IMR-90 (cell line): ENCODE results near the gene MRPL43. TPM values are rescaled to one million over a fixed set of nuclear protein-coding genes. Genes with fewer than 3 reads are reported as not detected.

Experiments
- ATAC-seq: fragments of 200-7000 bp; cut with Tn5 transposase; 2 replicates; pipeline ENCODE4 v1.9.1; 2020; ENCODE audit warnings: low read depth, mild to moderate bottlenecking, moderate library complexity
- BruUV-seq: library from RNA; stranded (reverse); fragments of 400-500 nt; replicated peaks from 2 replicates; lab custom pipeline; 2021; lab: Mats Ljungman, UMichigan
- CTCF ChIA-PET: fragments of 300-600 bp; formaldehyde crosslinking; extraction: SDS; loops from one replicate; lab custom pipeline; 2021; ENCODE audit warnings: antibody characterized with exemption; lab: Yijun Ruan, JAX
- POLR2A ChIA-PET: fragments of 300-600 bp; sonication (Branson Sonifier 250); formaldehyde crosslinking; loops from one replicate; lab custom pipeline; 2022; ENCODE audit warnings: antibody characterized with exemption; ENCODE audit not compliant: unreplicated experiment; lab: Charles Lee
- DNase-seq: peaks from one replicate; pipeline ENCODE4 v3.0.0; 2013
- H2AFZ ChIP-seq: replicated peaks from 2 replicates; pipeline ENCODE3; 2013; ENCODE audit warnings: low read length, mild to moderate bottlenecking; ENCODE audit not compliant: poor library complexity
- H2AK5ac ChIP-seq: 2 replicates; pipeline ENCODE4 v1.6.1; 2013; ENCODE audit warnings: low read depth, low read length, inconsistent platforms
- H2AK9ac ChIP-seq: replicated peaks from 2 replicates; pipeline ENCODE3; 2013; ENCODE audit warnings: mild to moderate bottlenecking, low read depth, low read length, moderate library complexity; ENCODE audit not compliant: poor library complexity
- H2BK120ac ChIP-seq: 2 replicates; pipeline ENCODE4 v1.6.1; 2013; ENCODE audit warnings: low read depth, low read length, inconsistent platforms
- H2BK15ac ChIP-seq: 3 replicates; pipeline ENCODE4 v1.6.1; 2013; ENCODE audit warnings: low read depth, low read length, inconsistent platforms
- H2BK20ac ChIP-seq: 2 replicates; pipeline ENCODE4 v1.6.1; 2013; ENCODE audit warnings: low read depth, mild to moderate bottlenecking, inconsistent platforms, low read length, moderate library complexity
- H2BK5ac ChIP-seq: 2 replicates; pipeline ENCODE4 v1.6.1; 2013; ENCODE audit warnings: mild to moderate bottlenecking, low read depth, low read length, inconsistent platforms; ENCODE audit not compliant: poor library complexity, severe bottlenecking
- H3K14ac ChIP-seq: replicated peaks from 2 replicates; pipeline ENCODE4 v1.6.1; 2013; ENCODE audit warnings: low read depth, low read length, inconsistent platforms
- H3K18ac ChIP-seq: 2 replicates; pipeline ENCODE4 v1.6.1; 2013; ENCODE audit warnings: low read depth, low read length, control low read depth
- H3K23ac ChIP-seq: 2 replicates; pipeline ENCODE4 v1.6.1; 2013; ENCODE audit warnings: low read depth, low read length, inconsistent platforms
- H3K27ac ChIP-seq: 2 replicates; pipeline ENCODE4 v1.5.1; 2013; ENCODE audit warnings: mild to moderate bottlenecking, control low read depth, low read length; ENCODE audit not compliant: insufficient read depth
- H3K27me3 ChIP-seq: 2 replicates; pipeline ENCODE4 v1.6.1; 2013; ENCODE audit warnings: low read length; ENCODE audit not compliant: control insufficient read depth, insufficient read depth
- H3K36me3 ChIP-seq: 2 replicates; pipeline ENCODE4 v1.6.1; 2013; ENCODE audit warnings: low read length, mixed read lengths; ENCODE audit not compliant: control insufficient read depth, insufficient read depth
- H3K4ac ChIP-seq: 2 replicates; pipeline ENCODE4 v1.6.1; 2013; ENCODE audit warnings: low read depth, low read length, inconsistent platforms
- H3K4me1 ChIP-seq: 2 replicates; pipeline ENCODE4 v1.6.1; 2013; ENCODE audit warnings: low read length, mixed read lengths; ENCODE audit not compliant: control insufficient read depth, insufficient read depth
- H3K4me2 ChIP-seq: 2 replicates; pipeline ENCODE4 v1.6.1; 2013; ENCODE audit warnings: low read depth, mild to moderate bottlenecking, control low read depth, low read length, moderate library complexity
- H3K4me3 ChIP-seq: 2 replicates; pipeline ENCODE4 v1.5.1; 2013; ENCODE audit warnings: low read depth, mild to moderate bottlenecking, control low read depth, low read length, moderate library complexity; ENCODE audit not compliant: insufficient read depth
- H3K56ac ChIP-seq: 2 replicates; pipeline ENCODE4 v1.6.1; 2013; ENCODE audit warnings: low read length, inconsistent platforms; ENCODE audit not compliant: insufficient read depth; ENCODE audit errors: extremely low read depth
- H3K79me1 ChIP-seq, 2 experiments: 2 replicates each; pipeline ENCODE4 v1.6.1; 2013; ENCODE audit warnings: low read length in 2 of 2, inconsistent platforms in 1 of 2, low read depth in 1 of 2
- H3K9ac ChIP-seq: 2 replicates; pipeline ENCODE4 v1.6.1; 2013; ENCODE audit warnings: low read depth, low read length, control low read depth
- H3K9me1 ChIP-seq: 2 replicates; pipeline ENCODE4 v1.6.1; 2013; ENCODE audit warnings: low read length, inconsistent platforms; ENCODE audit not compliant: insufficient read depth
- H3K9me3 ChIP-seq: 2 replicates; pipeline ENCODE4 v1.6.1; 2013; ENCODE audit warnings: low read length; ENCODE audit not compliant: control insufficient read depth, insufficient read depth
- H4K20me1 ChIP-seq: 2 replicates; pipeline ENCODE4 v1.6.1; 2013; ENCODE audit warnings: low read length, inconsistent platforms; ENCODE audit not compliant: insufficient read depth
- H4K5ac ChIP-seq: 2 replicates; pipeline ENCODE4 v1.6.1; 2013; ENCODE audit warnings: mild to moderate bottlenecking, low read depth, low read length, control low read depth
- H4K8ac ChIP-seq, 2 experiments: 2 replicates each; pipeline ENCODE4 v1.6.1; 2013; ENCODE audit warnings: low read depth in 2 of 2, low read length in 2 of 2, control low read depth in 1 of 2, inconsistent platforms in 1 of 2
- H4K91ac ChIP-seq: 2 replicates; pipeline ENCODE4 v1.6.1; 2013; ENCODE audit warnings: low read depth, low read length, inconsistent platforms; ENCODE audit not compliant: insufficient read depth
- BHLHE40 ChIP-seq: fragments of 150-350 bp; IDR thresholded peaks from 2 replicates; pipeline ENCODE4 v1.6.1; 2016; ENCODE audit warnings: mild to moderate bottlenecking, low read depth, low read length
- CEBPB ChIP-seq: IDR thresholded peaks from 2 replicates; pipeline ENCODE4 v1.6.1; 2012; ENCODE audit warnings: low read depth, low read length, improper control_type of control experiment
- CHD1 ChIP-seq: IDR thresholded peaks from 2 replicates; pipeline ENCODE4 v1.6.1; 2012; ENCODE audit warnings: low read depth, low read length, improper control_type of control experiment
- FOS ChIP-seq: fragments of 150-350 bp; IDR thresholded peaks from 2 replicates; pipeline ENCODE4 v1.6.1; 2016; ENCODE audit warnings: low read depth, low read length
- MAFK ChIP-seq: IDR thresholded peaks from 2 replicates; pipeline ENCODE4 v1.6.1; 2012; ENCODE audit warnings: low read depth, low read length, improper control_type of control experiment
- MAZ ChIP-seq: IDR thresholded peaks from 2 replicates; pipeline ENCODE4 v1.6.1; 2012; ENCODE audit warnings: low read depth, mild to moderate bottlenecking, low read length, improper control_type of control experiment, moderate library complexity, borderline replicate concordance
- MXI1 ChIP-seq: IDR thresholded peaks from 2 replicates; pipeline ENCODE4 v1.6.1; 2012; ENCODE audit warnings: low read depth, mild to moderate bottlenecking, low read length, moderate library complexity, borderline replicate concordance
- NFE2L2 ChIP-seq: fragments of 150-350 bp; IDR thresholded peaks from 2 replicates; pipeline ENCODE4 v1.6.1; 2016; ENCODE audit warnings: low read depth, mild to moderate bottlenecking, low read length
- POLR2A ChIP-seq: IDR thresholded peaks from 2 replicates; pipeline ENCODE4 v1.6.1; 2012; ENCODE audit warnings: mild to moderate bottlenecking, low read depth, low read length
- RAD21 ChIP-seq: IDR thresholded peaks from 2 replicates; pipeline ENCODE4 v1.6.1; 2012; ENCODE audit warnings: low read length, improper control_type of control experiment
- RCOR1 ChIP-seq: IDR thresholded peaks from 2 replicates; pipeline ENCODE4 v1.6.1; 2012; ENCODE audit warnings: mild to moderate bottlenecking, low read length, improper control_type of control experiment; ENCODE audit not compliant: insufficient replicate concordance
- RFX5 ChIP-seq: IDR thresholded peaks from 2 replicates; pipeline ENCODE4 v1.8.0; 2012; ENCODE audit warnings: low read depth, mild to moderate bottlenecking, low read length, moderate library complexity
- SMC3 ChIP-seq: fragments of 150-350 bp; IDR thresholded peaks from 2 replicates; pipeline ENCODE4 v1.6.1; 2016; ENCODE audit warnings: low read depth, mild to moderate bottlenecking, antibody characterized with exemption, low read length, moderate library complexity
- WGBS, 2 experiments: methylation state at CpG; one replicate each; pipeline versions ENCODE4 v1.1.5 to v1.1.7; 2013; ENCODE audit warnings: missing lambda C conversion rate in 2 of 2; ENCODE audit not compliant: insufficient read length in 1 of 2; ENCODE audit errors: extremely low coverage in 2 of 2; 5-methylcytosine and 5-hydroxymethylcytosine counted together
- dilution Hi-C: fragments of 300-500 bp; cut with HindIII; formaldehyde crosslinking; loops from one replicate; pipeline ENCODE4 v1.14.3; 2018; ENCODE audit warnings: low sequenced_read_pairs; ENCODE audit not compliant: unreplicated experiment
- in situ Hi-C: fragments of 300-500 bp; cut with MboI; formaldehyde crosslinking; loops from 3 replicates; pipeline ENCODE4 v1.14.3; 2019; ENCODE audit warnings: low sequenced_read_pairs, inconsistent platforms, mixed read lengths
- intact Hi-C: fragments of 100-400 bp; cut with micrococcal nuclease; formaldehyde crosslinking; loops from 2 replicates; pipeline ENCODE4 v1.10.0; 2022
- polyA plus RNA-seq, 3 experiments: library from polyadenylated mRNA; depleted of rRNA; stranded (reverse); fragments of >200 nt; gene quantifications; 2 replicates each; pipeline ENCODE4 v1.2.3, GENCODE V29; 2012; ENCODE audit warnings: low replicate concordance in 1 of 3
- total RNA-seq: library from RNA; depleted of rRNA; stranded (reverse); fragments of >200 nt; gene quantifications from 2 replicates; pipeline ENCODE4 v1.2.3, GENCODE V29; 2012
- TF ChIP-seq, protein P1 (sequence below): fragments of 150-350 bp; IDR thresholded peaks from 2 replicates; pipeline ENCODE4 v1.6.1; 2017; ENCODE audit warnings: mild to moderate bottlenecking, antibody characterized with exemption, low read length, low read depth
- TF ChIP-seq, protein P2 (sequence below): conservative IDR thresholded peaks from 2 replicates; pipeline ENCODE4 v1.5.1; 2012; ENCODE audit warnings: mild to moderate bottlenecking, low read depth, low read length, improper control_type of control experiment
- TF ChIP-seq, protein P3 (sequence below): fragments of 150-350 bp; IDR thresholded peaks from 2 replicates; pipeline ENCODE4 v1.6.1; 2016; ENCODE audit warnings: low read depth, mild to moderate bottlenecking, low read length, moderate library complexity, borderline replicate concordance

The MRPL43 gene
- total and polyA plus RNA-seq, 2 of the 4 experiments (the other 2 are of a cell fraction): 61.3 to 142 TPM

DNA sequence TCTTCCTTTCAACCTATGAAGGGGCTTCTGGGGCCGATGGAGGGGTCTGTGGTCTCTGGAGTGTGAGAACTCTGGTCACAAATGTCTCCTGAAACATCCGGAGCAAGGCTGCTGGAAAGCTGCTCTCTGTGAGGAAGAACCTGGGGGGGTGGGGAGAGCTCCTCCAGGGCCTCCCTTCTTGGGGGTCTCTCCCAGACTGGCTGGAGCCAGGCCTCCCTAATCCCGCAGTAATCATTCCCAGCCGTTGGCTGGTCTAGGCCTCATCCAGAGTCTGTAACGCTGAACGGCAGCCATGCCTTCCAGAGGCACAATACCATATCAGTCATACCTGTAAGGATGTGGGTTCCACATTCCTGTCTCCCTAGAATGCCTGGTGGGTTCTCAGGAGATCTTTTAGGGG, 7.9 kb upstream of the MRPL43 start:
- Histone ChIP-seq H3K23ac (no peak overlapping the region), H2AFZ (no peak overlapping the region), H3K36me3 (peaks cover 16% of the 10 kb centered on the region), H3K27ac (no peak overlapping the region), H2AK9ac (no peak overlapping the region), H4K20me1 (peaks cover 4% of the 10 kb centered on the region; the same call in 1 of the 2 replicates), H3K27me3 (no peaks in the 10 kb centered on the region), H2BK20ac (no peak overlapping the region), H4K91ac (no peak overlapping the region), H3K9ac (no peak overlapping the region), H3K9me3 (no peaks in the 10 kb centered on the region), H3K4me2 (no peak overlapping the region), H3K4ac (no peak overlapping the region), H3K4me3 (no peak overlapping the region), H3K14ac (no peak overlapping the region), H3K9me1 (peaks cover 4% of the 10 kb centered on the region; the same call in 1 of the 2 replicates), H3K79me1 (peaks cover 13 to 28% of the 10 kb centered on the region in 2 experiments), H3K4me1 (peaks cover 11% of the 10 kb centered on the region), H3K56ac (no peak overlapping the region), H4K8ac (no peak overlapping the region; a peak in 1 of 4 replicates), H2AK5ac (0 out of 2 replicates have a peak overlapping the region, but pooled peaks have one; percentile 14), H2BK15ac (no peak overlapping the region), H4K5ac (no peak overlapping the region), H2BK120ac (no peak overlapping the region), H2BK5ac (no peak overlapping the region), H3K18ac (no peak overlapping the region)
- ATAC-seq: no peak
- DNase-seq: no peak
- in situ Hi-C loops: no loop called here
- no TSS peak for BruUV-seq
- ChIA-PET CTCF (interaction anchor here (2.9 kb wide), 1 partner anchor 19 kb away, joined by 18 read pairs; no protein-coding TSS in a partner anchor), POLR2A (no interaction called here)
- TF ChIP-seq CHD1 (no peak), MAZ (no peak), POLR2A (no peak), BHLHE40 (no peak), SMC3 (no peak), RCOR1 (no peak), FOS (no peak), RAD21 (no peak), MAFK (no peak), RFX5 (no peak), CEBPB (no peak), NFE2L2 (no peak), MXI1 (no peak)
- TF ChIP-seq, protein P1, sequence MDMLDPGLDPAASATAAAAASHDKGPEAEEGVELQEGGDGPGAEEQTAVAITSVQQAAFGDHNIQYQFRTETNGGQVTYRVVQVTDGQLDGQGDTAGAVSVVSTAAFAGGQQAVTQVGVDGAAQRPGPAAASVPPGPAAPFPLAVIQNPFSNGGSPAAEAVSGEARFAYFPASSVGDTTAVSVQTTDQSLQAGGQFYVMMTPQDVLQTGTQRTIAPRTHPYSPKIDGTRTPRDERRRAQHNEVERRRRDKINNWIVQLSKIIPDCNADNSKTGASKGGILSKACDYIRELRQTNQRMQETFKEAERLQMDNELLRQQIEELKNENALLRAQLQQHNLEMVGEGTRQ: no peak
- TF ChIP-seq, protein P2, sequence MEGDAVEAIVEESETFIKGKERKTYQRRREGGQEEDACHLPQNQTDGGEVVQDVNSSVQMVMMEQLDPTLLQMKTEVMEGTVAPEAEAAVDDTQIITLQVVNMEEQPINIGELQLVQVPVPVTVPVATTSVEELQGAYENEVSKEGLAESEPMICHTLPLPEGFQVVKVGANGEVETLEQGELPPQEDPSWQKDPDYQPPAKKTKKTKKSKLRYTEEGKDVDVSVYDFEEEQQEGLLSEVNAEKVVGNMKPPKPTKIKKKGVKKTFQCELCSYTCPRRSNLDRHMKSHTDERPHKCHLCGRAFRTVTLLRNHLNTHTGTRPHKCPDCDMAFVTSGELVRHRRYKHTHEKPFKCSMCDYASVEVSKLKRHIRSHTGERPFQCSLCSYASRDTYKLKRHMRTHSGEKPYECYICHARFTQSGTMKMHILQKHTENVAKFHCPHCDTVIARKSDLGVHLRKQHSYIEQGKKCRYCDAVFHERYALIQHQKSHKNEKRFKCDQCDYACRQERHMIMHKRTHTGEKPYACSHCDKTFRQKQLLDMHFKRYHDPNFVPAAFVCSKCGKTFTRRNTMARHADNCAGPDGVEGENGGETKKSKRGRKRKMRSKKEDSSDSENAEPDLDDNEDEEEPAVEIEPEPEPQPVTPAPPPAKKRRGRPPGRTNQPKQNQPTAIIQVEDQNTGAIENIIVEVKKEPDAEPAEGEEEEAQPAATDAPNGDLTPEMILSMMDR: no peak
- TF ChIP-seq, protein P3, sequence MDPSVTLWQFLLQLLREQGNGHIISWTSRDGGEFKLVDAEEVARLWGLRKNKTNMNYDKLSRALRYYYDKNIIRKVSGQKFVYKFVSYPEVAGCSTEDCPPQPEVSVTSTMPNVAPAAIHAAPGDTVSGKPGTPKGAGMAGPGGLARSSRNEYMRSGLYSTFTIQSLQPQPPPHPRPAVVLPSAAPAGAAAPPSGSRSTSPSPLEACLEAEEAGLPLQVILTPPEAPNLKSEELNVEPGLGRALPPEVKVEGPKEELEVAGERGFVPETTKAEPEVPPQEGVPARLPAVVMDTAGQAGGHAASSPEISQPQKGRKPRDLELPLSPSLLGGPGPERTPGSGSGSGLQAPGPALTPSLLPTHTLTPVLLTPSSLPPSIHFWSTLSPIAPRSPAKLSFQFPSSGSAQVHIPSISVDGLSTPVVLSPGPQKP: no peak
- WGBS, 2 experiments: no CpG with 5 or more reads among the region's 6 CpGs
- dilution Hi-C loops: no loop called here
- intact Hi-C loops: no loop called here
